ENCODE data around the gene TAF4B. TPM values are rescaled to one million over a fixed set of nuclear protein-coding genes. Genes with fewer than 3 reads are reported as not detected.

The TAF4B gene
- polyA plus RNA-seq, 1 of the 3 experiments (the other 2 are of a cell fraction) = 1.3 TPM

- 69% methylated on average over 4 of the region's 4 CpGs for WGBS (ENCODE audit: low lambda C conversion rate)
- ChIA-PET CTCF (interaction anchor here (2.5 kb wide), 1 partner anchor 10 kb away, joined by 7 read pairs; no protein-coding TSS in a partner anchor), POLR2A (no interaction called here)
Measured at GRCh38 chr18:26414901-26415440, 188.7 kb downstream of the TAF4B start.

More at GRCh38 chr18:26414901-26415440, 188.7 kb downstream of the TAF4B start:
- TF ChIP-seq FOXJ3 (CRISPR knock-in tag; IDR thresholded peaks at IDR 0.05) (no peak), RAD21 (IDR thresholded peaks at IDR 0.05; ENCODE audit: low read length) (no peak), CTCF (IDR thresholded peaks at IDR 0.05) (no peak), FOSL2 (IDR thresholded peaks at IDR 0.05; ENCODE audit: borderline replicate concordance, low read depth) (no peak), GABPA (IDR thresholded peaks at IDR 0.05; ENCODE audit: low read depth) (no peak), NFIC (IDR thresholded peaks at IDR 0.05; ENCODE audit: borderline replicate concordance) (no peak), FOXM1 (IDR thresholded peaks at IDR 0.05; ENCODE audit: low read depth) (no peak), SIN3A (IDR thresholded peaks at IDR 0.05; ENCODE audit: borderline replicate concordance, low read depth, low read length) (no peak), RXRA (IDR thresholded peaks at IDR 0.05; ENCODE audit: borderline replicate concordance, low read depth) (no peak), USF1 (IDR thresholded peaks at IDR 0.05; ENCODE audit: borderline replicate concordance, low read depth) (no peak), REST (IDR thresholded peaks at IDR 0.05; ENCODE audit: low read depth, low read length) (no peak), MXI1 (IDR thresholded peaks at IDR 0.05; ENCODE audit: low read depth, low read length) (no peak), RFX5 (IDR thresholded peaks at IDR 0.05; ENCODE audit: low read length) (no peak)
- no peaks in the 10 kb centered on the region for H3K27me3 ChIP-seq (ENCODE audit: insufficient read depth)
- H3F3A ChIP-seq (replicated peaks; ENCODE audit: insufficient read depth) = no peaks in the 10 kb centered on the region
- H3K4me2 ChIP-seq = no peak overlapping the region
- no peaks in the 10 kb centered on the region for H3K9me2 ChIP-seq
- no peak overlapping the region for H3K9ac ChIP-seq
- no peaks in the 10 kb centered on the region for H3K36me3 ChIP-seq (replicated peaks in 1 of 2; ENCODE audit: control insufficient read depth in 1 of 2, insufficient read depth in 2 of 2, low read length in 1 of 2)
- 0 out of 2 replicates have a peak, but pooled peaks cover 6% of the 10 kb centered on the region for H3K9me3 ChIP-seq
- no peak overlapping the region for H3K27ac ChIP-seq (ENCODE audit: low read depth in 2 of 2, low read length in 1 of 2)
- H2AFZ ChIP-seq (ENCODE audit: low read depth) = no peak overlapping the region
- H4K20me1 ChIP-seq (ENCODE audit: insufficient read depth) = no peaks in the 10 kb centered on the region
- H3K4me3 ChIP-seq (ENCODE audit: low read depth in 2 of 2, low read length in 1 of 2) = no peak overlapping the region
- H3K4me1 ChIP-seq (ENCODE audit: control insufficient read depth in 1 of 2, insufficient read depth in 2 of 2, low read depth in 1 of 2, low read length in 1 of 2) = peaks cover 0 to 5% of the 10 kb centered on the region in 2 experiments; a peak in 2 of 4 replicates
- no peaks in the 10 kb centered on the region for H3K79me2 ChIP-seq (ENCODE audit: insufficient read depth)
- DNase-seq = no peak

Data from SK-N-SH (cell line).